Measurements from ENCODE around the gene PNPLA6.

Gene PNPLA6

DNA sequence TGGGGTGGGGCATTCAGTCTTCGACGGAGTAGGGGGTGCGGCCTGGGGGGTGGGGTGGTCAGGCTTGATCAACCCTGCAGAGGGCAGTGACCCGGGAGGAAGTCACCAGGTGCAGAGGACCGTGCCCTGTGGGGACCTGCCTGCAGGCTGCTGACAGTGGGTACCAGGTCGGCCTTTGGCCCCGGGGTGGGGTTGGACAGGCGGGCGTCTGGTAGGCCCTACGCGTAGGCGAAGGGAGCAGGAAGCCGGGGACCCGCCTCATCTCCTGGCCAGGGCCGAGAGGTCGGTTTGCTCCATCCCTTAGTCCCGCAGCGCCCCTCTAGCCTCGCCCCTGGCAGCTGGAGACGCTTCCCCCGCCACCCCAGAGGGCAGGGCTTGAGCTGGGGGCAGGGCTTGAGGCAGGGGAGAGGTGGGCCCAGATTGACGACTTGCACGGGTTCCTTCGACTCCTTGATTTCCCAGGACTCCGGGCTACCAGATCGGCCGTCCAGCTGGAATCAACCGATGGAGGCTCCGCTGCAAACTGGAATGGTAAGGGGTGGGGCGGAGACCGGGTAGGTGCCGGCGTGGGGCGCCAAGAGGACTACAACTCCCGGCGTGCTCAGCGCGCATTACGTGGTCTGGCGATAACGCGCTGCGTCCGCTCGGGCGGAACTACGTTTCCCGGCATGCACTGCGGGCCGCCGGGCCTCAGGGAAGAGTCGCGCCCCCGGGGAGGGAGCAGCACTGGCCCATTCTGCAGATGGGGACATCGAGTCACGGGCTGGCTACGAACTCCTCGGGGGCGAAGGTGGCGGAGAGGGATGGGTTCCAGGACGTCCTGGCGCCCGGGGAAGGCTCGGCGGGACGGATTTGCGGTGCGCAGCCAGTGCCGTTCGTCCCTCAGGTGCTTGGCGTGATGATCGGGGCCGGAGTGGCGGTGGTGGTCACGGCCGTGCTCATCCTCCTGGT lies at the start of gene PNPLA6:
Gene PNPLA6, plus strand, starts transcription at position 671 of the 951 bp plus-strand sequence. Its CDS starts 72 bp downstream, at position 743.
- H3K4me3 ChIP-seq = peak within 1 kb of the TSS; percentile 82
- H3K36me3 ChIP-seq (ENCODE audit: insufficient read depth, low read length) = no peaks in the 10 kb centered on the region

DNA sequence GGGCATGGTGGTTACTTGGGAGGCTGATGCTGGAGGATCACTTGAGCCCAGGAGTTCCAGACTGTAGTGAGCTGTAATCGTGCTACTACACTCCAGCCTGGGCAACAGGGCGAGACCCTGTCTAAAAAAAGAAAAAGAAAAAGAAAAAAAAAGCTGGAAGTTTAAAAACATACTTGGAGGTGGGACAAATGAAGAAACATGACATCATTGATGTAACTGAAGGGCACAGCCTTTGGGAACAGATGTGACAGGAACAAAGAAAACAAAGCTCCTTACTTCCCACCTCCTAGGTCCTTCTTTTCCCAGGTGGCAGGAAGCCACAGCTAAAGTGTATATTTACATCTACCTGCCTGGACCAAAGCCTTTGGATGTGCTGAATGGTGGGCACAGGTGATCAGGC lies 48.6 kb upstream of the PNPLA6 start:
- no peak for DNase-seq (ENCODE audit: low read depth, low spot score)
- Histone ChIP-seq H3K4me3 (no peak overlapping the region), H3K9me3 (ENCODE audit: low read depth, low read length) (no peaks in the 10 kb centered on the region), H3K27ac (no peak overlapping the region), H3K36me3 (ENCODE audit: insufficient read depth, low read length) (no peaks in the 10 kb centered on the region), H3K9ac (ENCODE audit: insufficient read length) (no peak overlapping the region)
- no peak for TF ChIP-seq EZH2 (IDR thresholded peaks at IDR 0.05)
- TF ChIP-seq FOXP2 (optimal IDR thresholded peaks at IDR 0.05; ENCODE audit: control extremely low read depth, extremely low read length, insufficient read depth) = no peak
- TF ChIP-seq POLR2AphosphoS5 (IDR thresholded peaks at IDR 0.05; ENCODE audit: borderline replicate concordance, low read depth, low read length) = no peak

More for the DNA sequence above, at the start of gene PNPLA6:
- Histone ChIP-seq H3K27ac (no peak within 1 kb of the TSS), H3K9ac (ENCODE audit: insufficient read length) (peak within 1 kb of the TSS; percentile 51), H3K9me3 (ENCODE audit: low read depth, low read length) (no peaks in the 10 kb centered on the region)
- TF ChIP-seq POLR2AphosphoS5 (IDR thresholded peaks at IDR 0.05; ENCODE audit: borderline replicate concordance, low read depth, low read length) (peak; percentile 70), FOXP2 (optimal IDR thresholded peaks at IDR 0.05; ENCODE audit: control extremely low read depth, extremely low read length, insufficient read depth) (no peak), EZH2 (IDR thresholded peaks at IDR 0.05) (no peak)
- peak; percentile 56 for DNase-seq (ENCODE audit: low read depth, low spot score)

DNA sequence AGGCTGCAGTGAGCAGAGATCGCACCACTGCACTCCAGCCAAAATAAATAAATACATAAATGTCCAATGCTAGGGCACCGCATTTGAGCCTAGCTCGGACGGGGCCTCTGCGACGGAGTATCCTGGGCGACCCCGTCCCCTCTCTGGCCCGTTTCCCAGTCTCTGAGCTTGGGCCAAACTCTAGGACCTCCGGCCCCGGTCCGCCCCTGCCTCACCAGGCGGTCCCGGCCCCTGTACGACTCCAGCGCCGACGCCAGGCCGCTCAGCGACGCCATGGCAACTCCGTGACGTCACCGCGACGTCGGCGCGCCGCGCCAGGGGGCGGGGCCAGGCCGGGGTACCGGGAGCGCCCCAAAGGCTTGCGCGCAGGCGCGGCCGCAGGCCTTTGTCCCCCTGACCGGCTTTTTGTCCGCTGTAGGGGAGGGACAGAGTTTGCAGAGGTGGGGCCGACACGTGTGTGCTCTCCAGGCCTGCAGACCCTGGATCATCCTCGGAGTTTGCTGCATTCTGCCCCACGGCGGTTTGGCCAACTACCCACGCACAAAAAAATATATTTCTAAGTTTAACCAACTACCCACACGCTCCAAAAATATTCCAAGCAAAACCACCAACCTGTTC lies 46.7 kb upstream of the PNPLA6 start, which contains the start of gene PEX11G:
Gene PEX11G, minus strand, starts transcription at position 300 of the 618 bp plus-strand sequence. Its CDS starts 25 bp downstream, at position 275.
- H3K27ac ChIP-seq = no peak within 1 kb of the TSS
- DNase-seq (ENCODE audit: low read depth, low spot score) = no peak
- no peaks in the 10 kb centered on the region for H3K9me3 ChIP-seq (ENCODE audit: low read depth, low read length)

DNA sequence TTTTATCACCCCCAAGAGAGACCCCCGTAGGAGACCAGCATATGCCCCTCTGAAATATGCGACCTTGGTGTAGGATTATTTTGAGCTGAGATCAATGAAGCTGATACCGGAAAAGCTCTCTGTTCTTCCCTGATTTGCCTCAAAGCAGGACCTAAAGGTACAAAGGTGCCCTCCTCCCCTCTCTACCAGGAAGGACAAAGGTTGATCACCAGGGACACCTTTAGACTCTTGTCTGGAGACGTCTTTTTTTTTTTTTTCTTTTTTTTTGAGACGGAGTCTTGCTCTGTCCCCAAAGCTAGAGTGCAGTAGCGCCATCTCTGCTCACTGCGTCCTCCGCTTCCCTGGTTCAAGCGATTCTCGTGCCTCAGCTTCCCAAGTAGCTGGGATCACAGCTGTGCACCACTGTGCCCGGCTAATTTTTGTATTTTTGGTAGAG lies 45.9 kb upstream of the PNPLA6 start:
- Histone ChIP-seq H3K4me3 (no peak overlapping the region), H3K9me3 (ENCODE audit: low read depth, low read length) (no peaks in the 10 kb centered on the region), H3K9ac (ENCODE audit: insufficient read length) (no peak overlapping the region), H3K36me3 (ENCODE audit: insufficient read depth, low read length) (no peaks in the 10 kb centered on the region), H3K27ac (no peak overlapping the region)
- TF ChIP-seq POLR2AphosphoS5 (IDR thresholded peaks at IDR 0.05; ENCODE audit: borderline replicate concordance, low read depth, low read length) (no peak), EZH2 (IDR thresholded peaks at IDR 0.05) (no peak), FOXP2 (optimal IDR thresholded peaks at IDR 0.05; ENCODE audit: control extremely low read depth, extremely low read length, insufficient read depth) (no peak)
- no peak for DNase-seq (ENCODE audit: low read depth, low spot score)

More for the DNA sequence above, 46.7 kb upstream of the PNPLA6 start, which contains the start of gene PEX11G:
- TF ChIP-seq POLR2AphosphoS5 (IDR thresholded peaks at IDR 0.05; ENCODE audit: borderline replicate concordance, low read depth, low read length) = peak; percentile 60; the same call in 1 of the 2 replicates
- TF ChIP-seq FOXP2 (optimal IDR thresholded peaks at IDR 0.05; ENCODE audit: control extremely low read depth, extremely low read length, insufficient read depth) = no peak
- H3K36me3 ChIP-seq (ENCODE audit: insufficient read depth, low read length) = no peaks in the 10 kb centered on the region
- H3K9ac ChIP-seq (ENCODE audit: insufficient read length) = no peak within 1 kb of the TSS
- no peak within 1 kb of the TSS for H3K4me3 ChIP-seq

DNA sequence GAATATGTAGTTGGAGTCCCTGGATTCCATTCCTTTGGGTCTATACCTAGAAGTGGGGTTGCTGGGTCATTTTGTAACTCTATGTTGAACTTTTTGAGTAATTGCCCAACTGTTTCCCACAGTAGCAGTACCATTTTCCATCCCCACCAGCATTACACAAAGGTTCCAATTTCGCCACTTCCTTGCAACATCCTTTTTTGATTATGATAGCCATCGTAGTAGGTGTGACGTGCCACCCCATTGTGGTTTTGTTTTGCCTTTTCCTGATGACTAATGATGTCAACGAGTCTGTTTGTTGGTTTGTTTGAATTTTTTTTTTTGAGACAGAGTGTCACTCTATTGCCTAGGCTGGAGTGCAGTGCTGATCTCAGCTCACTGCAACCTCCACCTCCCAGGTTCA lies 43.4 kb upstream of the PNPLA6 start:
- TF ChIP-seq POLR2AphosphoS5 (IDR thresholded peaks at IDR 0.05; ENCODE audit: borderline replicate concordance, low read depth, low read length) (no peak), EZH2 (IDR thresholded peaks at IDR 0.05) (no peak), FOXP2 (optimal IDR thresholded peaks at IDR 0.05; ENCODE audit: control extremely low read depth, extremely low read length, insufficient read depth) (no peak)
- Histone ChIP-seq H3K27ac (no peak overlapping the region), H3K9ac (ENCODE audit: insufficient read length) (no peak overlapping the region)

DNA sequence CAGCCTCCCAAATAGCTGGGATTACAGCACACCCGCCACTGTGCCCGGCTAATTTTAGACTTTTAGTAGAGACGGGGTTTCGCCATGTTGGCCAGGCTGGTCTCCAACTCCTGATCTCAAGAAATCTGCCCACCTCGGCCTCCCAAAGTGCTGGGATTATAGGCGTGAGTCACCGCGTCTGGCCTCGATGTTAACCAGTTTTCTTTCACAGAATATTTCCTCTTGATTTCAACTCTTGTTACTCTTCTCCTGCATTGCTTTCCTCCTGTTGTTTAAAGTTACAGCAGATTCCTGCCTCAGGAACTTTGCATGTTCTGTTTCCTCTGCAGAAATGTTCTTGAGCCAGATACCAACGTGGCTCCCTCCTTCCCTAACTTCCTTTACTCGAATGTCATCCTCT lies 43.0 kb upstream of the PNPLA6 start:
- no peak for DNase-seq (ENCODE audit: low read depth, low spot score)
- no peak overlapping the region for H3K27ac ChIP-seq
- no peak overlapping the region for H3K9ac ChIP-seq (ENCODE audit: insufficient read length)
- TF ChIP-seq FOXP2 (optimal IDR thresholded peaks at IDR 0.05; ENCODE audit: control extremely low read depth, extremely low read length, insufficient read depth) (no peak), EZH2 (IDR thresholded peaks at IDR 0.05) (no peak), POLR2AphosphoS5 (IDR thresholded peaks at IDR 0.05; ENCODE audit: borderline replicate concordance, low read depth, low read length) (no peak)
- no peaks in the 10 kb centered on the region for H3K9me3 ChIP-seq (ENCODE audit: low read depth, low read length)
- H3K4me3 ChIP-seq = no peak overlapping the region
- H3K36me3 ChIP-seq (ENCODE audit: insufficient read depth, low read length) = no peaks in the 10 kb centered on the region

More for the DNA sequence above, 43.4 kb upstream of the PNPLA6 start:
- no peaks in the 10 kb centered on the region for H3K9me3 ChIP-seq (ENCODE audit: low read depth, low read length)
- no peak overlapping the region for H3K4me3 ChIP-seq
- H3K36me3 ChIP-seq (ENCODE audit: insufficient read depth, low read length) = no peaks in the 10 kb centered on the region
- no peak for DNase-seq (ENCODE audit: low read depth, low spot score)

DNA sequence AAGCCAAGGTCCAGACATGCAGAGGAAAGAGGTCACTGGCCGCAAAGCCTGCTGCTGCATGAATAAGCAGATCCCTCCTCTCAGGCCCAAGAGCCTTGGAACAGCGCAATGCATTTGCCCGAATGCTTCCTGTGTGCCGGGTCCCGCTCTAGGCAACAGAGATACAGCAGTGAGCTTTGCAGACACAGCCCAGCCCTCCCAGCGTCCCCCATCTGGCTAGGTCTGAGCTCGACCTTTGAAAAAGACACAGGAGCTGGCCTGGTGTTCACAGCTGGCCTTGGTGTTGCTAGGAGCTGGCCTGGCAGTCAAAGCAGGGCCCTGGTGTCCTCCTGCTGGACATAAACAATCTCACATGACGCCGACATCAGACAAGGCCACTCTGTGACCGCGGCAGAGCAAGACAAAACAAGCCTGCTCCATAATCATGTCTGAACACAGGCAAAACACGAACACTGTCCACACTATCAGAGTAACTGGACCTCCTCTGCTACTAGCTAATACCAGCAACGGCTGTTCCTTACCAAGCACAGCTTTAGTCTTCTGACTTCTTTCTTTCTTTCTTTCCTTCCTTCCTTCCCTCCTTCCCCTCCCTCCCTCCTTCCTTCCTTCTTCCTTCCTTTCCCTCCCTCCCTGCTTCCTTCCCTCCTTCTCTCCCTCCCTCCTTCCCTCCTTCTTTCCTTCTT lies 41.0 kb upstream of the PNPLA6 start:
- DNase-seq (ENCODE audit: low read depth, low spot score) = no peak
- TF ChIP-seq EZH2 (IDR thresholded peaks at IDR 0.05) (no peak), POLR2AphosphoS5 (IDR thresholded peaks at IDR 0.05; ENCODE audit: borderline replicate concordance, low read depth, low read length) (no peak), FOXP2 (optimal IDR thresholded peaks at IDR 0.05; ENCODE audit: control extremely low read depth, extremely low read length, insufficient read depth) (no peak)
- Histone ChIP-seq H3K9ac (ENCODE audit: insufficient read length) (no peak overlapping the region), H3K9me3 (ENCODE audit: low read depth, low read length) (no peaks in the 10 kb centered on the region), H3K27ac (no peak overlapping the region), H3K4me3 (no peak overlapping the region), H3K36me3 (ENCODE audit: insufficient read depth, low read length) (no peaks in the 10 kb centered on the region)
